GM21515 (cell line): ENCODE data around the gene RECQL5.
"Not testable (repeated sequence)": the region's sequence is repeated elsewhere in the genome, so short reads cannot be mapped to it uniquely, and the experiment has no call there.

ENCODE experiments used
- ATAC-seq: cut with Tn5 transposase; IDR thresholded peaks from one replicate; pipeline ENCODE4 v1.9.1; 2021; ENCODE audit not compliant: unreplicated experiment

RECQL5 gene

DNA sequence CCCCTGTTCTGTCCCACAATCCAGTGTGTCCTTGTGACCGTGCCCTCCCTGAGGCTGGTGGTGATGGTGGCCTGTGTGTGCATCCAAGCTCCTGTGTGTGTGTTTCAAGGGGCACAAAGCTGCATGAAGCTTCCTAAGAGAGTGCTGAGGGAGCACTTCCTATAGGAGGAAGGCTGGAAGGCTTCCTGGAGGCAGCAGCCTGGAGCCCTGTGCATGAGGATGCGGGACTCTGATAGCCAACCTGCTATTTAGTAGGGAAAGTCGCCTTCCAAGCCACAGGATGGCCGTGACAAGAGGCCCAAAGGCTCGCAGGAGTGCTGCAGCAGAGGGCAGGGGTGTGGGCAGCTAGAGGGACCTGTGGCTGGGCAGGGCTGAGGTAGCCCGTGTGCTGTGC, 71.0 kb downstream of the RECQL5 start:
- ATAC-seq, result no peak

DNA sequence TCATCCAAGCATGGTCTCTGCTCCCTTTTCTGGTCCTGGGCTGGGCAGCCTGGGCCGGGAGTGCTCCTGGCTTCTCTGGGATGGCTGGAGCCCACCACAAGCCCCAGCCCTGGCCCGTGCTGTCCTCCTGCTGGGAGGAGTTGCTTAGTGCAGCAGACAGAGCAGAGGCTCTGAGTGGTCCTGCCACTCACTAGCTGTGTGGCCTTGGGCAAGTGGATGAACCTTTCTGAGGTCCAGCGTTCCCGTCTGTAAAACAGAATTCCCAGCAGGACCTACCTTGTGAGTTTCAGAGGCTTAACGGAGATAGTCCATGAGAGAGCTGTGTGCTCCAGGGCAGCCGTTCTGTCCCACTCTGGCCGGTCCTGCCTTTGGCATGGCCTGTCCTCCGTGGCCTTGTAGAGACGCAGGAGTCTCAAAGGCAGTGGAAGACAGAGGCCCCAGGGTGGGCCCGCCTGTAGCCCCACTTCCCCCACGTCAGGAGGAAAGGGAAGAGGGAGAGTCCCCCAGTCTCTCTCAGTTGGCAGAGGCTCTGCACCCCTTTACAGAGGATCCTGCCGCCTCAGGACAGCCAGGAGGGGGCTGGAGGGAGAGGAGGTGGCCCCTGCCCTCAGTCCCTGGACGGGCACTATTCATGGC, 71.6 kb downstream of the RECQL5 start:
- ATAC-seq, result no peak

DNA sequence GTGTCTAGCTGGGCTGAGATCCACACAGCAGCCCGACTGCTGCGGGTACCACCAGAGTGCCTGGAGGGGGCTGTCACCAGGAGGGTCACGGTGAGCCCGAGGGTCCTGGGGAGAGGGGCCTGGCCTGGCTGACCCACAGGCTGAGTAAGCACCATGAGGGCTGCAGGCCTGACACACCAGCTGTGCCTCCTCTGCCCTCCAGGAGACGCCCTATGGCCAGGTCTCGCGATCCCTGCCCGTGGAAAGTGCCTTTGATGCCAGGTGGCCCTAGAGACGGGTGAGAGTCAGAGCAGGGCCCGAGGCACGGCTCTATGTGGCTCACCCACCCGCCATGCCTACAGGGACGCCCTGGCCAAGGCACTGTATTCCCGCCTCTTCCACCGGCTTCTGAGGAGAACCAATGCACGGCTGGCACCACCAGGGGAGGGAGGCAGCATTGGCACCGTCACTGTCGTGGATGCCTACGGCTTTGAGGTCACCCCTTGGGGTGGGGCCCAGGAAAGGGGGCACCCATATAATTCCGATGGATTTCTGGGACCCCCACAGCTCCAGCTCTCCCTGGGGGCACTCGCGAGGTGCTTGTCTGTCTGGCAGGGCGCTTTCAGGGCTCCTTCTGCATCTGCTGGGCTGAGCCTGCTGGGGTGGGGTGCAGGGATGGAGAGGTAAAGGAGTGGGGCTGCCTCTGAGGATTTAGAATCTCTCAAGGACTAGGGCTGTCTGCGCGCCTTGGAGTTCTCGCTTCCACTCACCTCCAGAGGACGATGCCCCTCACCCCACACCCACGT, 72.3 kb downstream of the RECQL5 start:
- no peak for ATAC-seq

DNA sequence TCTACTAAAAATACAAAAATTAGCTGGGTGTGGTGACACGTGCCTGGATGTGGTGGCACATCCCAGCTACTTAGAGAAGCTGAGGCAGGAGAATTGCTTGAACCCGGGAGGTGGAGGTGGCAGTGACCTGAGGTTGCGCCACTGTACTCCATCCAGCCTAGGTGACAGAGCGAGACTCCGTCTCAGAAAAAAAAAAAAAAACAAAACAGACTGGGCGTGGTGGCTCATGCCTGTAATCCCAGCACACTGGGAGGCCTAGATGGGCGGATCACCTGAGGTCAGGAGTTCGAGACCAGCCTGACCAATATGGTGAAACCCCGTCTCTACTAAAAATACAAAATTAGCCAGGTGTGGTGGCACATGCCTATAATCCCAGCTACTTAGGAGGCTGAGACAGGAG, 73.5 kb downstream of the RECQL5 start:
- not testable (repeated sequence) for ATAC-seq

DNA sequence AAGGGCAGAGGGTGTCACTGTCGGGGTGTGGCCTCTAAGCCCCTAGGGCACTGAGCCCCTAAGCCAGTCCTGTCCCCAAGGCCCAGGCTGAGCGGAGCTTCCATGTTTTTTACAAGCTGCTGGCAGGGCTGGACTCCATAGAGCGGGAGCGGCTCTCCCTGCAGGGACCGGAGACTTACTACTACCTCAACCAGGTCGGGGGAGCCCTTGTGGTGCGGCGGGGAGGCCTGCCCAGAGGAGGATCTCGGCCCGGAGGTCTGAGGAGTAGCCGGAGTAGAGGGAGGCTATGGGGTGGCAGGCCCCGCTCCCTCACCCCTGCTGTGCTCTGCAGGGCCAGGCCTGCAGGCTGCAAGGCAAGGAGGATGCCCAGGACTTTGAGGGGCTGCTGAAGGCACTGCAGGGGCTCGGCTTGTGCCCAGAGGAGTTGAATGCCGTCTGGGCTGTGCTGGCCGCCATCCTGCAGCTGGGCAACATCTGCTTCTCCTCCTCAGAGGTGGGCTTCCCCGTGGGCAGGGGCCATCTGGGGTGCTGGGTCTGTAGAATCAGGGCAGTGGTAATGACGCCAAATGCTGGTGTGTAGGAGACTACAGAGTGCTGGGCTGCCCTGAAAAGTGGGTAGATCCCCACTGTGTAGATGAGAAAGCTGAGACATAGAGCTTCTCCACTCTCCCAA, 74.5 kb downstream of the RECQL5 start:
- ATAC-seq, result no peak

DNA sequence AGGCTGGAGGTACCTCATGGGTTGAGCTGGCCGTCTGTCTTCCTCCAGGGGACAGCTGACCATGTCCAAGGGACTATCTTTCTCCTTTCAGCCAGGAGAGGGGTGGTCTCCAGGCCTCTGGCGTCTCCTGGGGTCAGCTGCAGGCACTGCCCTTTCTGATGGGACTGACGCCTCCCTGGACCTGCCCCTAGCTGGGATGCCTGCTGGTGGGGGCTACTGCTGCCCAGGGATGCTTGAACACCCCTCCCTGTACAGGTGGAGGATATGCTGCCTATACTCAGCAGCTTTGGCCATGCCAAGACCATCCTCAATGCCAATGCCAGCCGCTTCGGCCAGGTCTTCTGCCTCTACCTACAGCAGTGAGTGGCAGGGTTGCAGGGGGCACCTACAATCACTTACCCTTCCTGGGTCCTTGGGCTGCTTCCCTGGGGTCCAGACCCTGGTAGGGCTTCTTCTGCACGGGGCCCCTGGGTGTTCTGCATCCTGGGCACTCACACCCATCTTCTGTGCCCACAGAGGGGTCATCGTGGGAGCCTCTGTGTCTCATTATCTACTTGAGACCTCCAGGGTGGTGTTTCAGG, 75.1 kb downstream of the RECQL5 start:
- ATAC-seq, result no peak

DNA sequence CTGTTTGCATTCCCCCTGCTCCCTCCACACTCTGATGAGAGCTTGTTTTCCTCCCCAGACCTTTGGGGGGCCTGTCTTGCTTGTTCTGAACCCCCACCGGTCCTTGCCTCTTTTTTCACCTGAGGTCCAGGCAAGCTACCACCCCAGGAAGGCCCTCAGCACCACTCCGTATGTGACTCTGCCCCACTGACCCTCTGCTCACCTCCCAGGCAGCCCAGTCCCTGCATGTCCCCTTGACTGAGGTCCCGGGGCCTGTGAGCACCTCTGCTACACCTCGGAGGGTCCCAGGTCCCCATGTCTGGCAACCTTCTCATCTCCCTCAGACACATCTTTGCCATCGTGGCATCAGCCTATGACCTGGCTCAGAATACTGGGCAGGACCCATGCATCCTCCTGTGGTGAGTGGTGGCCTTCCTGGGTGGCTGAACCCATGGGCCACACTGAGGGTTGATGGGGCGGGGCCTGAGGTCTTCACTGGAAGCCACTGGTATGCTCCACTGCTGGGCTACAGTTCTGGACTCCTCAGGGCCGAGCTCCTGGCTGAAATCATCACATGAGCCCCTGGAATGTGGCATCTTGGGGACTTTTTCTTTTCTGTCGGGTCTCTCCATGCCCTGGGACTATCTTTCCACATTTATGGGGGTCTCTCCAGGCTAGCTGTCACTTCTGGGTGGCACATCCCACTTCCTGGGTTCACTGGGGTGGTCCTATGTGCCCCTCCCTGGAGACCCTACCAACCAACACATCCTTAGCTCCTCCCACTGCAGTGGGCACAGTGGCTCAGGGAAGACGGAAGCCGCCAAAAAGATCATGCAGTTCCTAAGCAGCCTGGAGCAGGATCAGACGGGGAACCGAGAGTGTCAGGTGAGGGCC, 75.9 kb downstream of the RECQL5 start:
- ATAC-seq, result no peak

DNA sequence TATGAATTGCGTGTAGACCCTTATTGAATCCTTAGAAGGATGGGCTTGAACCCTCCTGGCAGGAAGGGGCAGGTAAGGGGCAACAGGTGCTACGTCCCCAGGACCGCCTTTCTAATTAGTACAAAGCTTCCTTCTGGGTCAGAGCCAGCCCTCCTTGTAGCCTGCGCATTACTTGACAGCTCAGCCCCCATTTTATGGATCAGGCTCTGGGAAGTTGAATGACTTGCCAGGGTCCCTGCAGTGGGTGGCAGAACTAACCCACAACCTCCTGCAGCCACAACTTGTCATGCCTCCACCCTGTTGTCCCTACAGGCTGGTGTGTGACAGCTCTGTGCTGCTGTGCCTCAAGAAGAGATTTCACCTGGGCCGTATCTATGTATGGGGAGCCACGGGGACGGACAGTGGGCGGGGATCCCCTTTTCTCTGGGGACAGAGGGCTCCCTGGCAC, 76.6 kb downstream of the RECQL5 start:
- ATAC-seq, result no peak

DNA sequence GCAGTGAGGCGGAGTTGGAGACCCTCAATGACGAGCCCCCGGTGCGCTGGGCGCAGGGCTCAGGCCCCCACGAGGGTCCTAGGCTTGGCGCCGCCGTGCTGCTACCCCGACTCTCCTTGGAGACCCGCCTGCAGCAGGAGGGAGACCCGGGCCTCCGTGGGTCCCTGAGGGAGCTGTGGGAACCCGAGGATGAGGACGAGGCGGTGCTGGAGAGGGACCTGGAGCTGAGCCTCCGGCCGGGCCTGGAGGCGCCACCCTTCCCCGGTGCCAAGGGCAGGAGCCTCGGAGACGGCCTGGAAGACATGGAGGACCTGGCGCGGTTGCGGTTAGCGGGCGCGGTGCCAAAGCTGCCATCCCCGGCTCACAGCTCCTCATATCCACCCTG, 77.0 kb downstream of the RECQL5 start:
- ATAC-seq, result no peak

DNA sequence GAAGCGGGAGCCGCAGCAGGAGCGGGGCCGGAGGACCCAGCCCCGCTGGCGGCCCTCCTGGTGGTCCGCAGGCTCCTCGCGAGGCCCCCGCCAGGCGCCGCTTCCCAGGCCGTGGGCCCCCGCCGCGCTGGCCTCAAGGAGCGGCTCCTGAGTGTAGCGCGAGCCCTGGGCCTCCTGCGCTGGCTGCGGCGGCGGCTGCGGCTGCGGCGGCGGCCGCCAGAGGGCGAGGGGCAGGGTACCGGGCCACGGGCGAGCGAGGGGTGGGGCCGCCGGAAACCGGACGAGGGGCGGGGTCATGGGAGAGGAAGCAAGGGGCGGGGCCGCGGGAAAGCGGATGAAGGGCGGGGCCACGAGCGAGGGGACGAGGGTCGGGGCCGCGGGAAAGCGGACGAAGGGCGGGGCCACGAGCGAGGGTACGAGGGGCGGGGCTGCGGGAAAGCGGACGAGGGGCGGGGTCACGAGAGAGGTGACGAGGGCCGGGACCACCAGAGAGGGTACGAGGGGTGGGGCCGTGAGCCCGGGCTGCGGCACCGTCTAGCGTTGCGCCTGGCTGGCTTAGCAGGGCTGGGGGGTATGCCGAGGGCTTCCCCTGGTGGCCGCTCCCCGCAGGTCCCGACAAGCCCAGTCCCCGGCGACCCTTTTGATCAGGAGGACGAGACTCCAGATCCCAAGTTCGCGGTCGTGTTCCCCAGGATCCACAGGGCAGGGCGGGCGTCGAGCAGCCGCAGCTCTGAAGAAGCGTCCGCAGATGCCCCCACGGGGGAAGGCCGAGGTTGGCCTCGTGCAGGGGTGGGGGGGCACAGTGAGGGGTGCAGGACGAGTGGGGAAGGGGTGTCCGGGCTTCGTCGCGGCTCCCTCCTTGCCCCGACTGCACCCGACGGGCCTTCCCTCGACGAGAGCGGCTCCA, 77.7 kb downstream of the RECQL5 start:
- peak; percentile 57 for ATAC-seq

DNA sequence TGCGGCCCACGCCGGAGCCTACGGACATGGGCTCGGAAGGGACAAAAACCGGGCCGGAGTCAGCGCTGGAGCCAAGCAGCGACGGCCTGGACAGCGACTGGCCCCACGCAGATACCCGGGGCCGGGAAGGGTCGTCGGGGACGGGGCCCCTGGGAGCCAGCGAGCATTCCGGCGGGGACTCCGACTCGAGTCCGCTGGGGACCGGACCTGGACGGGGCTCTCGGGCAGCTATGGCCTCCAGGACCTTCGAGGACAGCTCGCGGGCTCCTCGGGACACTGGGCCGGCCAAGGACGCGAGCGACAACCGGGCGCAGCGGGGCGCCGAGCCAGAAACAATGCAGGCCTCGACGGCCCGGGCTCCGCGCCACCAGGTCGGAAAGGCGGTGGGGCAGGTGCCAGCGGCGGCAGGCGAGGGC, 78.3 kb downstream of the RECQL5 start:
- no peak for ATAC-seq

DNA sequence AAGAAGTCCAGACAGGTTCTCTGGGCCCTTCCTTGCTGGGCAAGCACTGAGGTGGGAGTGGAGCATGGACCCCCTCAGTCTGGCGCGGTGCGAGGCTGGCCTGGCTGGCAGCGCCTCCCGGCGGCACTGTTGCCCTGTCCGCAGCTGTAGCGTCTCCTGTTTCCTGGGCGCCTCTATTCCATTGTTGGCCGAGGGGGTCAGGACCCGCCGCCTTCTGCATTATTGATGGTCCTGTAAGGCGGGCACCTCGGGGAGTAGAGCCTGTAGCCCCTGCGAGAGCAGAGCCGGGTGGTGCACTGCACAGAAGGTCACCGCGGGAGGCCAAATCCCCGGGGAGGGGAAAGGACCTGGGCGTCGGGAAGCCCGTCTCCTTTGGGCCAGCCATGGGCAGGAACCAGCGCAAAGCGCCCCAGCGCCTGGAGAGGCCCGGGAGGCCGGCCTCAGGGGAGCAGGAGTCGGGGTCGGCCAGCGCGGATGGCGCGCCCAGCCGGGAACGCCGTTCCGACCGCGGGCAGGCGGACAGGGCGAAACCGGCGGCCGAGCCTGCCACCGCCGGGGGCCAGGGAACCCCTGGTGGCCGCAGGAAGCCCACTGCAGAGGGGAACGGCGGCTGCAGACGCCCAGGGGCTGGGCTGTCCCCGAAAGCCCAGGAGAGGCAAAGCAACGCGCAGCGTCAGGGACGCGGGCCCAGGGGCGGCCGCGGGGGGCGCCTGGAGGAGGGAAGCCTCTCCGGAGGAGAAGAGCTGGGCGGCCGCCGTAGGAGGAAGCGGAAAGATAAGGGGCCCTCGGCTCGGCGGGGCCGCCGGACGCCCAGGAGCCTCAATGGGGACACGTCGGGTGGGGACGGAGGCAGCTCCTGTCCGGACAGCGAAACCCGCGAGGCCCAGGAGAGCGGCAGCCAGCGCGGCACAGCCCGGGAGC, 79.0 kb downstream of the RECQL5 start, which contains the start of gene MYO15B:
MYO15B (plus strand) TSS at position 126 of the 921 bp plus-strand sequence; CDS start at position 384, 258 bp downstream.
- ATAC-seq, result no peak

DNA sequence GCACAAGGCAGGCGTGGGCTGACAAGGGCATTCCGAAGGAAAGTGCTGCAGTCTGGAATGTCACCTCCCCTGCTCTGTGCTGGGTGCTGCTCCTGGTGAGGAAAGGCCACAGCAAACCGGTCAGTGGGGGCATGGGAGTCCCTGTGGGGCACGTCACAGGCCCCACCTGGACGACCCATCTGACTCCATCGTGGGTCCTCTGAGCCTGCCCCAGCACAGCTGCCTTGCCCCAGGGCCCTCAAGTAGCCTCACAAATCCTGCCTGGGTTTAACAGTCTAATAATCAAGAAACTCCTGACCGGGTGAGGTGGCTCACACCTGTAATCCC, 82.1 kb downstream of the RECQL5 start:
- no peak for ATAC-seq

DNA sequence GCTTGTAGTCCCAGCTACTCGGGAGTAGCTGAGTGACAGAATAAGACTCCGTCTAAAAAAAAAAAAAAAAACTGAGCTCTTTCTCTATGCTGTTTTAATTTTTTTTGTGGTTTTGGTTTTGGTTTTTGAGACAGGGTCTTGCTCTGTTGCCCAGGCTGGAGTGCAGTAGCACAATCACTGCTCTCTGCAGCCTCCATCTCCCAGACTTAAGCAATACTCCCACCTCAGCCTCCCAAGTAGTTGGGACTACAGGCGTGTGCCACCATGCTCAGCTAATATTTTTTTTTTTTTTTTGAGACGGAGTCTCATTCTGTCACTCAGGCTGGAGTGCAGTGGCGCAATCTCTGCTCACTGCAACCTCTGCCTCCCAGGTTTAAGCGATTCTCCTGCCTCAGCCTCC, 83.8 kb downstream of the RECQL5 start:
- not testable (repeated sequence) for ATAC-seq

DNA sequence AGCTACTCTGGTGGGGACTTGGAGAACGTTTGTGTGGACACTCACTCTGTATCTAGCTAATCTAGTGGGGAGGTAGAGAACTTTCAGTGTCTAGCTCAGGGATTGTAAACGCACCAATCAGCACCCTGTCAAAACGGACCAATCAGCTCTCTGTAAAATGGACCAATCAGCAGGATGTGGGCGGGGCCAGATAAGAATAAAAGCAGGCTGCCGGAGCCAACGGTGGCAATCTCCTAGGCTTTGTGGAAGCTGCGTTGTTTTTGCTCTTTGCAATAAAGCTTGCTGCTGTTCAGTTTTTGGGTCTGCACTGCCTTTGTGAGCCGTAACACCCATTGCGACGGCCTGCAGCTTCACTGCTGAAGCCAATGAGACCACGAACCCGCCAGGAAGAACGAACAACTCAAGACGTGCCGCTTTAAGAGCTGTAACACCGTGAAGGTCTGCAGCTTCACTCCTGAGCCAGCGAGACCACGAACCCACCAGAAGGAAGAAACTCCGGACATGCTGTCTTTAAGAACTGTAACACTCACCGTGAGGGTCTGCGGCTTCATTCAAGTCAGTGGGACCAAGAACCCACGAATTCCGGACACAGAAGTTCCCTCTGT, 85.7 kb downstream of the RECQL5 start:
- not testable (repeated sequence) for ATAC-seq
